Measurements from ENCODE around the gene SHB.

- no peak for TF ChIP-seq EZH2 (optimal IDR thresholded peaks at IDR 0.05; ENCODE audit: low read depth, low read length)
- TF ChIP-seq EZH2phosphoT487 (IDR thresholded peaks at IDR 0.05; ENCODE audit: low read length): no peak
Observed at GRCh38 chr9:37939575-37940095, 129.4 kb downstream of the SHB start.
